ENCODE measurements around the gene NEMF. TPM values are rescaled to one million over a fixed set of nuclear protein-coding genes. Genes with fewer than 3 reads are reported as not detected.
"Not testable (repeated sequence)": the region's sequence is repeated elsewhere in the genome, so short reads cannot be mapped to it uniquely, and the experiment has no call there.

Gene NEMF
- total RNA-seq, 1 donor from 2014 or later, result 83.0 TPM

- Histone ChIP-seq H3K4me3 (no peak overlapping the region), H3K9me3 (ENCODE audit: low read depth) (no peaks in the 10 kb centered on the region), H3K36me3 (no peaks in the 10 kb centered on the region), H3K4me1 (no peaks in the 10 kb centered on the region), H3K4me2 (no peak overlapping the region), H4K20me1 (ENCODE audit: low read depth) (no peaks in the 10 kb centered on the region), H3F3A (ENCODE audit: low read depth) (no peaks in the 10 kb centered on the region), H3K9ac (no peak overlapping the region), H3K27ac (no peak overlapping the region), H3K79me2 (ENCODE audit: low read depth) (no peaks in the 10 kb centered on the region), H3K27me3 (no peaks in the 10 kb centered on the region), H2AFZ (replicated peaks) (no peak overlapping the region)
- Mint-ChIP-seq H3K27ac (no peak overlapping the region), H3K4me3 (no peak overlapping the region), H3K9me3 (no peaks in the 10 kb centered on the region), H3K36me3 (no peaks in the 10 kb centered on the region), H3K27me3 (ENCODE audit: insufficient read depth, low read depth) (no peaks in the 10 kb centered on the region), H3K4me1 (no peaks in the 10 kb centered on the region)
- no peak for TF ChIP-seq EZH2phosphoT487 (IDR thresholded peaks at IDR 0.05)
- no peak for TF ChIP-seq CTCF (IDR thresholded peaks at IDR 0.05)
- TF ChIP-seq EZH2 (IDR thresholded peaks at IDR 0.05), result no peak
- DNase-seq (ENCODE audit: low spot score), result no peak
Measured at GRCh38 chr14:49745191-49745590, 107.4 kb downstream of the NEMF start.

- H3K4me3 Mint-ChIP-seq; H3K36me3 ChIP-seq; H4K20me1 ChIP-seq (ENCODE audit: low read depth); H3K9me3 ChIP-seq (ENCODE audit: low read depth); H3K4me1 ChIP-seq; H3K27ac ChIP-seq; H3K4me2 ChIP-seq; H3K4me1 Mint-ChIP-seq; H3K27me3 ChIP-seq; H3K79me2 ChIP-seq (ENCODE audit: low read depth); H3K9ac ChIP-seq; H3K27ac Mint-ChIP-seq; H3K36me3 Mint-ChIP-seq; DNase-seq (ENCODE audit: low spot score); H3K4me3 ChIP-seq; H3K27me3 Mint-ChIP-seq (ENCODE audit: insufficient read depth, low read depth); H3F3A ChIP-seq (ENCODE audit: low read depth); H3K9me3 Mint-ChIP-seq; H2AFZ ChIP-seq (replicated peaks): not testable (repeated sequence)
Measured at GRCh38 chr14:49735669-49736068, 116.9 kb downstream of the NEMF start.

- no peak overlapping the region for H3K27ac ChIP-seq
- Mint-ChIP-seq H3K4me3 (no peak overlapping the region), H3K27ac (no peak overlapping the region), H3K36me3 (no peaks in the 10 kb centered on the region), H3K4me1 (no peaks in the 10 kb centered on the region), H3K9me3 (no peaks in the 10 kb centered on the region), H3K27me3 (ENCODE audit: insufficient read depth, low read depth) (no peaks in the 10 kb centered on the region)
- H3K27me3 ChIP-seq, result no peaks in the 10 kb centered on the region
- H4K20me1 ChIP-seq (ENCODE audit: low read depth), result no peaks in the 10 kb centered on the region
- H3K36me3 ChIP-seq, result no peaks in the 10 kb centered on the region
- H3K4me1 ChIP-seq, result no peaks in the 10 kb centered on the region
- H3K79me2 ChIP-seq (ENCODE audit: low read depth), result no peaks in the 10 kb centered on the region
- no peak for TF ChIP-seq EZH2phosphoT487 (IDR thresholded peaks at IDR 0.05)
- no peak for TF ChIP-seq CTCF (IDR thresholded peaks at IDR 0.05)
- TF ChIP-seq EZH2 (IDR thresholded peaks at IDR 0.05), result no peak
- H3F3A ChIP-seq (ENCODE audit: low read depth), result no peaks in the 10 kb centered on the region
- H3K9me3 ChIP-seq (ENCODE audit: low read depth), result no peaks in the 10 kb centered on the region
- no peak overlapping the region for H2AFZ ChIP-seq (replicated peaks)
- H3K9ac ChIP-seq, result no peak overlapping the region
- no peak overlapping the region for H3K4me2 ChIP-seq
- DNase-seq (ENCODE audit: low spot score), result no peak
- H3K4me3 ChIP-seq, result no peak overlapping the region
Measured at GRCh38 chr14:49733836-49734235, 118.8 kb downstream of the NEMF start.

- no peaks in the 10 kb centered on the region for H3K36me3 ChIP-seq
- peak overlapping the region; percentile 55 for H2AFZ ChIP-seq (replicated peaks)
- H3K79me2 ChIP-seq (ENCODE audit: low read depth), result no peaks in the 10 kb centered on the region
- no peak overlapping the region for H3K4me3 Mint-ChIP-seq
- H3K9me3 ChIP-seq (ENCODE audit: low read depth), result no peaks in the 10 kb centered on the region
- no peak overlapping the region for H3K4me2 ChIP-seq
- no peaks in the 10 kb centered on the region for H3K27me3 Mint-ChIP-seq (ENCODE audit: insufficient read depth, low read depth)
- TF ChIP-seq EZH2phosphoT487 (IDR thresholded peaks at IDR 0.05) (no peak), CTCF (IDR thresholded peaks at IDR 0.05) (no peak), EZH2 (IDR thresholded peaks at IDR 0.05) (no peak)
- no peaks in the 10 kb centered on the region for H3K4me1 ChIP-seq
- no peak overlapping the region for H3K27ac ChIP-seq
- H3K9me3 Mint-ChIP-seq, result no peaks in the 10 kb centered on the region
- H3K9ac ChIP-seq, result no peak overlapping the region
- H3K4me3 ChIP-seq, result no peak overlapping the region
- no peaks in the 10 kb centered on the region for H3K4me1 Mint-ChIP-seq
- H3F3A ChIP-seq (ENCODE audit: low read depth), result no peaks in the 10 kb centered on the region
- H4K20me1 ChIP-seq (ENCODE audit: low read depth), result no peaks in the 10 kb centered on the region
- no peaks in the 10 kb centered on the region for H3K36me3 Mint-ChIP-seq
- no peak overlapping the region for H3K27ac Mint-ChIP-seq
- no peaks in the 10 kb centered on the region for H3K27me3 ChIP-seq
- no peak for DNase-seq (ENCODE audit: low spot score)
Measured at GRCh38 chr14:49732896-49733295, 119.7 kb downstream of the NEMF start.

Small RNA genes within 50 kb of the gene (small RNA-seq; reads per million reads assigned to genes)
- not detected for gene RF00019
- gene RN7SL2, result 111 reads per million, percentile 98 among the genes with 10 or more reads in this experiment
- gene RN7SL3, result 9.6 reads per million, percentile 95 among the genes with 10 or more reads in this experiment
- gene RNU6-189P, result not detected
- gene RNU6-539P, result not detected

Other genes starting within 250 kb of the NEMF start
- 130 and 170 TPM in 2 replicates for gene RPL36AL, start 232.2 kb downstream of the NEMF start, total RNA-seq (ENCODE audit: low replicate concordance)
- gene MGAT2, start 232.0 kb downstream of the NEMF start, total RNA-seq (ENCODE audit: low replicate concordance), result 30.3 and 31.7 TPM in 2 replicates
- gene DNAAF2, start 217.5 kb downstream of the NEMF start, total RNA-seq (ENCODE audit: low replicate concordance), result 29.0 and 35.1 TPM in 2 replicates
- gene POLE2, start 164.6 kb downstream of the NEMF start, total RNA-seq (ENCODE audit: low replicate concordance), result 55.2 and 66.9 TPM in 2 replicates
- 0.99 and 1.4 TPM in 2 replicates for gene KLHDC1, start 159.7 kb downstream of the NEMF start, total RNA-seq (ENCODE audit: low replicate concordance)
- 68.2 and 73.9 TPM in 2 replicates for gene KLHDC2, start 84.6 kb downstream of the NEMF start, total RNA-seq (ENCODE audit: low replicate concordance)
- gene ARF6, start 40.3 kb upstream of the NEMF start, total RNA-seq (ENCODE audit: low replicate concordance), result 41.6 and 48.7 TPM in 2 replicates